Measurements from ENCODE around the gene RECK.

GRCh38 chr9:36170531-36170930, 133.8 kb downstream of the RECK start:
- TF ChIP-seq CTCF (IDR thresholded peaks at IDR 0.05; ENCODE audit: low read depth, low read length, poor library complexity, severe bottlenecking) (no peak), EZH2phosphoT487 (IDR thresholded peaks at IDR 0.05; ENCODE audit: borderline replicate concordance, low read length) (no peak)

Data from DOHH2 (cell line).